ENCODE results near the gene SUN2.

SUN2 gene

DNA sequence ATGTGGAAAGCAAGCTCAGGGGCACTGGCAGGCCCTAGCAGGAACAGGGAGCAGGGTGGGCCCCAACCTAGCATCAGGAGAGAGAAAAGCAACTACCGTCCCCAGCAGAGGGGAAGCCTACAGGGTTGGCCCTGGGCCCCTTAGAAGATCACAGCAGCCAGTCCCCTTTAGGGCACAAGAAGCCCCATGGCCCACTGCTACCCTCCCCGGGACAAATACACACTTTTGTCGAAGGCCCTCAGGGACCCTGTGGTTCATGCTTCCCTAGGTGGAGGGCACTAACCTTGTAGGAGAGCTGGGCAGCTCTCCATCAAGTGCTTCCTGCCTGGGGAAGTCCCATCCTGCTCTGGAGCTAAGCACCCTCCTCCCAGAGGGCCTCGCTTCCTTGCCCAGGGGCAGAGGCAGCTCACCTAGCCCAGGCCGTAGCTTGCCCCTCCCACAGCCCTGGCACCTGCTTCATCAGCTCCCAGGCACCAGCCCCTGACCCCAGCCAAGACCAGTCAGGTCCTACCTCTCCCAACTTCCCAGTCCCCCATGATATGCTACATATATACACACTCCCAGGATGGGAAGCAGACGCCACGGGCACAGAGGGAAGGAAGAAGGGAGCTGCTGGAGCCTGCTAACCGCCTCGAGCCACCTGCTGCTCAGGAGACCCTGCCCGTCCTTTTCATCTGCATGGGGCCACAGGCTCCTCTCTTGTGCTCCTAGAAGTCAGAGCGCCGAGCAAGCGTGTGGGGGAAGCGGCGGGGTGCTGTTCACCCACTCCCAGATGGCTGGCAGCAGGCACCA, 20.1 kb downstream of the SUN2 start:
- DNase-seq (ENCODE audit: extremely low read depth in 1 of 2, low read depth in 1 of 2), result no peak

DNA sequence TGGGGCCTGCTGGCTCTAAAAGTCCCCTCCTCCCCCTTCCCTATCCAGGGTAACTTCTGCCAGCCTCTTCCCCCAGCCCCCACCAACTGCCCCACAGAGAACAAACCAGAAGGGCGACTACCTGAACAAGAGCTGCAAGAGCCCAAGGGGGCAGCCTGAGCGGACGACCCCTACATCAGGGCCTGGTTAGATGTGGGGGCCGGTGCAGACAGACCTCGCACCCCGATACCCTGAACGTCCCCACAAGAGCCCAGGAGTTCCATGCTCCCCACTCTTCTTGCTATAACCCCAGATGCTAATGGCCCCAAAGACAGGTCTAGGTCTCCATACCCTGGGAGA, 20.7 kb downstream of the SUN2 start:
- DNase-seq (ENCODE audit: extremely low read depth in 1 of 2, low read depth in 1 of 2), result no peak

DNA sequence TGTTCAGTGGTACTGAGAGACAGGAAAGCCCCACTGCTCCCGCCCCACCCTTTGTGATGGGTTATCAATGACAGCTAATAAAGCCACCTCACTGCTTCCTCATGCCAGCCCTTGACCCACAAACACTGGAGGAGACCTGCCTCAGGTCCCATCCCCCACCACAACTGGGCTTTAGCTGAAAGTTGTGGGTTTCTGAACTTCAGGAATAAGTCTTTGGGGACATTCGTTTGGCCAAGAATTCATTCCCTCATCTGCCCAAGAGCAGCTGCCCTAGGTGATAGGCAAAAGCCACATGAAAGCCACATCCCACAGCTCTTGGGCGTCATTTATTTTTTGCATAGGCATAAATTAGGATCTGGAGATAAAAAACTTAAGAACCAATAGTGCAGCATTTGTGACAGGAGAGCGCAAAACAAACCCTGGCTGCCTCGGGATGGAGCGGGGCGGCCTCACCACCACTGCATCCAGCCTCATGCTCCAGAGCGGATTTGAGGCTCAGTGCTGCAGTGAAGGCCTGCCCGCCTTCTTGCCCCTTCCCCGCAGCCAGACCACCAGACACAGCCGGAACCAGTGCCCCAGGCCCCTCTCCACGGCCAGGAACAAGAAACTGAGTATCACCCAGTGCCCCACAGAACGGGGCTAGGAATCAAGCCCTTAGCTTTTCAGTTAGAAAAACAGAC, 21.2 kb downstream of the SUN2 start:
- no peak for DNase-seq (ENCODE audit: extremely low read depth in 1 of 2, low read depth in 1 of 2)

DNA sequence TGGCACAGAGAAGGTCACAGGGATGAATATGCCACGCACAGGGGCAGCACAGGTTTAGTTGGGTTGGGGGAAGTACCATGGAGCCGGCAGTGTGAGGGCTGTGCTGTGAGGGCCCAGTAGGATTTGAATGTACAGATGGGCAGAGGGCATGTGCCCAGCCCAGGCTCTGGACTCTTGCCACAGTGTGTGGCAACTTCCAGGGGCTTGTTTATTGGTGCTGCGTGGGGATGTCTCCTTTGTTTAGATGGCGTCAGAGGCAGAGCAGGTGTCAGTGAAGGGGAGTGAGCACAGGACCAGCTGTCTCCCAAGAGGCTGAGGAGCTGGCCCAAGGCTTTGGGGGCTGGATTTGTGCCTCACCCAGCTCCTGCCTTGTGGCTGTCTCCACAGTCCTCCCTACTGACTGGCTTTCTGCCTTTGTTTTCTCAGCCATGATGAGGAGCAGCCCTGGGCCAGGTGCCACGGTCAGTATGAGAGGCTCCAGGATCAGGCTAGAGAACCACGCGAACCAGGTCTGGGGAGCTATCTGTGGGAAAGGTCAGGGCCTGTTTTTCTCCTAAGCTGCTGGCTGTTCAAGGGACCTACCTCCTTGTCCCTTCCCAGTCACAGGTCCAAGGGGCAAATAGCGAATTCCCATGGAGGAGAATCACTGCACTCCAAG, 21.9 kb downstream of the SUN2 start:
- no peak for DNase-seq (ENCODE audit: extremely low read depth in 1 of 2, low read depth in 1 of 2)

DNA sequence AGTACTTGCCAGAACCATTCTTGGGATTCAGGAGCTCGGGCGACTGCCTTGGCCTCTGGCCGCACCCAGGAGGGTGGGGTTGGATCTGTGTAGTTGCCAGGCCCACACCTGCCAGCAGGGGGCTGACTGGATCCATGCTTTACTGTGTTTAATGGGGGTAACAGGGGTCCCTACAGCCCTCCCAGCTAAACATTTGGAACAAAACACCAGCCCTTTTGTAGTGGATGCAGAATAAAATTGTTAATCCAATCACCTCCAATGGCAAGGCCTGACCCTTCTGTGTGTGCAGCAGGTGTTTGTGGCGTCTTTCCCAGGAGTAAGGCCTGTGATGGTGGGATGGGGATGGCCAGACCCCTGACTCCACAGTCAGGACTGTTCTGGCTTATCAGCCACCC, 22.5 kb downstream of the SUN2 start:
- DNase-seq (ENCODE audit: extremely low read depth in 1 of 2, low read depth in 1 of 2), result peak in 1 of 2 donors; percentile 27

DNA sequence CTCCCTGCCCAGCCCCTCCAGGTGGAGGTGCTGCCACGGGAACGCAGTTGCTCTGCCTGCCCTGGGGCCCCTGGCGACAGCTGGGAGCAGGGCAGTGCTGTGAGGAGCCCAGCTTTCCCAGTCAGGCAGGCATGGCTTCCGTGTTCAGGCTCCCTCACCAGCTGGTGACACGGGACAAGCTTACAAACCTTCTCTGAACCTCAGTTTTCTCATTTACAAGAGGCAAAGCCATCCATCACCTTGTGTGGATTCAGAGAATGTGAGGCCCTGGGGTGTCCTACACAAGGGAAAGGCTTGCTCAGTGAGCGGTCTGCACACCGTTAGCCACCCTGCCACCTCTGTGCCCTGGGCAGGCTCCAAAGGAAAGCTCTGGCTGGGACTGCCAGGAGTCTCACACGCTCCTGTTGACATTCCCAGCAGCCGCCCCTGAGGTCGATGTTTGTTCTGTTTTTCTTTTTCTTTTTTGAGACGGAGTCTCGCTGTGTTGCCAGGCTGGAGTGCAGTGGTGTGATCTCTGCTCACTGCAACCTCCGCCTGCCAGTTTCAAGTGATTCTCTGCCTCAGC, 23.5 kb downstream of the SUN2 start:
- DNase-seq (ENCODE audit: extremely low read depth in 1 of 2, low read depth in 1 of 2), result no peak

DNA sequence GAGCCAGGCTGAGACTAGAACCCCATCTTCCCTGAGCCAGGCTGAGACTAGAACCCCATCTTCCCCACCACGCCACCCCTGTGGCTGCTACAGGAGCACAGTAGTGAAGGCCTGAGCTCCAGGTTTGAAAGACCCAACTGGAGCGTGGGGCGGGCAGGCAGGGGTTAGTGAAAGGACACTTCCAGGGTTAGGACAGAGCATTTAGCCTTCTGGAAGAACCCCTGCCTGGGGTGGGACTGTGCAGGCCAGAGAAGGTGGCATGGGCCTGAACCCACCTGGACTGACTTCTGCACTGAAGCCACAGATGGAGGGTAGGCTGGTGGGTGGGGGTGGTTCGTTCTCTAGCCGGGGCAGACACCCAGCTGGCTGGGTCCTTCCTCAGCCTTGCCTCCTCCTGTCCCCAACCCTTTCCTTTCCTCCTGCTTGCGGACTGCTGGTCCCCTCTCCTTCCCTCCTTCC, 24.1 kb downstream of the SUN2 start:
- DNase-seq (ENCODE audit: extremely low read depth in 1 of 2, low read depth in 1 of 2), result no peak

DNA sequence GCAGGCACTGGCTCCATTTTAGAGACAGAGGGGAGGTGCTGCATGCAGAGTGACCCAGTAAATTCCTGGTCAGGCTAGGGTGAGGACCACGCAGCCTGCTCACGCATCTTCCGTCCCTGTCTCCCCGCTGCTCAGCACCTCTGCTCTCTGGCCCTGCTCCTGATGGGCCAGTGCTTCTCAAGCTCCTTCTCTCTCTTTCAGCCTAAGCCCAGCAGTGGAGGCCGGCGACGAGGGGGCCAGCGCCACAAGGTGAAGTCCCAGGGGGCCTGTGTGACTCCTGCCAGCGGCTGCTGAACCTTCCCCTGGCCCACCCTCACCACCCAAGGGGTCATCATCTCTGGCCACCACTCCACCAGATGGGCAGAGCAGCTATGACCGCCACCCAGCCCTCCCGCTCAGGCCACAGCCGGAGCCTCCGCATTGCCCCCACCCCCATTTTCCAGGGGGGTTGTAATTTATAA, 25.4 kb downstream of the SUN2 start:
- no peak for DNase-seq (ENCODE audit: extremely low read depth in 1 of 2, low read depth in 1 of 2)

DNA sequence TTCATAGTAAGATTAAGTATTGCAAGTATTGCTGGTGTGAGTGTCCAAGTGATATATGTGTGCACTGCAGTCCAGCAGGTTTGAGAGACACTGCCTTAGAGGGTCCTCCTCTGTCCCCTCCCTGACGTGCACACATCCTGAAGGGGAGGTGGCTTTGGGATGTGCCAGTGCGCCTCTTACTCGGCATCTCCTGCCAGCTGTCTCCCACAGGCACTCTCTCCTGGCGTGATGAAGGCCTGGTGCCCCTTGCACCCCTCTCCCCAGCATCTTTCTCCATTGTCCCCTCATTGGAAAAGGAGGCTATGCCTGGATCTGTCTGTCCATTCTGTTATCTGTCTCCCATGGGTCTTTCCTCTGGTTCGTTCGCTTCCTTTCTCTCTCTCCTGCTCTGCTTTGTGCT, 25.9 kb downstream of the SUN2 start:
- no peak for DNase-seq (ENCODE audit: extremely low read depth in 1 of 2, low read depth in 1 of 2)

DNA sequence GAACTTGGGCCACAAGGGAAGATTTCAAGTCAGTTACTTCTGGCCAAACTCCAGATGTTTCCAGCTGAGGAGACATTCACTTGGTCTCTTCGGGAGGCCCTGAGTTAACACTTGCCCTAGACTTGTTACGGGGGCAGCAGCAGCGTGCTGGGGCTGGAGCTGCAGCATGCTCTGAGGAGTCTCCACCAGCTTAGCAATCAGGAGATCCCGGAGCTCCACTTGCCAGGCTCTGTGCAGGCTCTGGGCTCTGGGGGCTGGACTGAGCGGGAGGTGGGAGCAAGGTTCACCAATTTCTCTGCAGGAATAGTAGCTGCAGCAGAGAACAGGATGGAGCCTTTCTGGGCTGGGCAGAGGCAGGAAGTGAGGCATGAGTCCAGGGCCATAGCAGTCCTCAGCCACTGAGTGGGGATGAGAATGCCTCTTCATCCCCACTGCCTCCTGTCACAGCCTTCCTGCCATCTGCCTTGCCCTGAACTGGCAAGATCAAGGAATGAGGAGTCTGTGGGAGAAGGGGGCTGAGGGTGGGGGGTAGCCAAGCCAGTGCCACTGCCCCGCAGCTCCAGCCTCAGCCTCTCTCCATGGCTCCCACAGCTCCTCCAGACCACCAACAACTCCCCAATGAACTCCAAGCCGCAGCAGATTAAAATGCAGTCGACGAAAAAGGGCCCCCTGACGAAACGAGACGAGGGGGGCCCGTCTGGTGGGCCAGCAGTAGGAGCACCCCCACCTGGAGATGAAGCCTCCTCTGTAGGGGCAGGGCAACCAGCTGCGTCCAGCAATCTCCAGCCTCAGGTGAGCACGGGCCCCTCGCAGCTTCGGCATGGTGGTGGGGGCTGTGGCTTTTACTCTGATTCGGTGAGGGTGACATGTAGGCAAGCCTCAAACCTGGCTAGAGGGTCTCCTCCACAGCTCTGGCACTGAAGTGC, 26.7 kb downstream of the SUN2 start:
- DNase-seq (ENCODE audit: extremely low read depth in 1 of 2, low read depth in 1 of 2), result no peak

DNA sequence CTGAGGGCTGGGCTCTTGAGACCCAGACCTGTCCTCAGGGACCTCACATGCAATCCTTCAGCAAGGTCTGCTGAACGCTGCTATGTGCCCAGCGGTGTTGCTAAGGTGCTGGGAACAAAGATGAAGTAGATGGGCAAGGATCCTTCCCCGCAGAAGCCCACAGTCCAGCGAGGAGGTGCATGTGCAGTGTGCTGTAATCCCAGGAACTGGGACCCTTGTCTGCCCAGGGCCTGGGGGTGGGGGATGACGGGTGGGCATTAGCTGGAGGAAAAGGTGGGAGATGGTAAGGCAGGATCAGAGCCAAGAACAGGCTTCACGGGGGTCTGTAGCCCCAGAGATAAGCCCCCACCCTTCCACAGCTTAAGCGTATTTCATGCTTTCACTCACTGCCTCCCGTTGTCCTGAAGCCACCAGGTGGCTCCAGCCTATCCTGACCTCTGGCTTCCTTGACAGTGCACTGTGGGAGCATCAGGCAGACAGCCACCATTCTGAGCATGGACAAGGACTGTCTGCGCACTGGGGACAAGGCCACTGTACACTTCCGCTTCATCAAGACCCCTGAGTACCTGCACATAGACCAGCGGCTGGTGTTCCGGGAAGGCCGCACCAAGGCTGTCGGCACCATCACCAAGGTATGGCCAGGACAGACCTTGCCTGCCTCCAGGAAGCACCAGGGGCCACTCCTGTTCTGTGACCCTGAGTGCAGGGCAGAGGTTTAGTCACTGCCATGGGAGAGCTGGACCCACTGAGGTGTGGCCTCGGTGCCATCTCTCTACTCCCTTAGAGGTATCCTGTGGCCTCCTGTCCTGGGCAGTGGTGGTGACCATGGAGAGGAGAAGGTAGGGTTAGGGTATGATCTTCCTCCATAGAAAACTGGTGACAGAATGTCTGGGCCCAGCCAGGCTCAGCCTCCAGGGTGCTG, 28.0 kb downstream of the SUN2 start:
- no peak for DNase-seq (ENCODE audit: extremely low read depth in 1 of 2, low read depth in 1 of 2)

DNA sequence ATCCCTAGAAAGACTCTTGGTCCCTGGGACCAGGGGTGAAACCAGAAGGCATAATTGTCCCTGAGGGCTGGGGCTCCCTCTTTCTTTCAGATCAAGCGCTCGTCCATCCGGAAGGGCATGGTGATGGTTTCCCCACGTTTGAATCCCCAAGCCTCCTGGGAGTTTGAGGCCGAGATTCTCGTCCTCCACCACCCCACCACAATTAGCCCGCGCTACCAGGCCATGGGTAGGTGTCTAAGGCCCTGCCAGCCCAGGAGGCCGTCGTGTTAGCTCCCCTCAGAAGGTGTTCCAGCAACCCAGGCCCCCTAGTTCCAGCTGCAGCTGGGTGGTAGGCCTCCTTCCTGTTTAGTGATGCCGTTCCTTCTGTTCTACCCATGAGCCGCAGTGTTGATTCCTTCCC, 28.7 kb downstream of the SUN2 start:
- DNase-seq (ENCODE audit: extremely low read depth in 1 of 2, low read depth in 1 of 2), result no peak

DNA sequence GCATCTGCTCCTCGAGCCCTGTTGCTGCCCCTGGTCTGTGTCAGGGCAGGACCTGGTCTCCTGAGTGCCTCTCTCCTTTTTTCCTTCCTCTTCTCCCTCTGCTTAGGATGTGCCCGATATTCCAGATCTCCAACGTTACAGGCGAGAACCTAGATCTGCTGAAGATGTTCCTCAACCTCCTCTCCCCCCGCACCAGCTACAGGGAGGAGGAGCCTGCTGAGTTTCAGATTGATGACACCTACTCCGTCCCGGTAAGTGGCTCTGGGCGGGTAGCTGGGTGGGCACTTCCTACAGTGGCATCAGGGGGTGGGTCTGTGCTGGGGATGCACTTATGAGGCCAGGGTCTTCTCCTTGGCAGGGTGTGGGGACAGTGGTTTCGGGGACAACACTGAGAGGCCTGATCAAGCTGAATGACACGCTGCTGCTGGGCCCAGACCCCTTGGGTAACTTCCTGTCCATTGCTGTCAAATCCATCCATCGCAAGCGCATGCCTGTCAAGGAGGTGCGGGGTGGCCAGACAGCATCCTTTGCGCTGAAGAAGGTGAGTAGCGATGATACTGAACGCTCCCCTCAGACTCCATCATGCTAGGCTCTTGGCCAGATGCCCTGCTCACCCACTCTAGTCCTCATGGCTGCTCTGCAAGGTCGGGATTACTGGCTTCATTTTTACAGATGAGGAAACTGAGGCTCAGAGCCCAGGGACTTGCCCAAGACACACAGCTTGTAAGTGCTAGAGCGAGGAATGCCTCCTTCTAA, 29.7 kb downstream of the SUN2 start:
- DNase-seq (ENCODE audit: extremely low read depth in 1 of 2, low read depth in 1 of 2), result no peak

DNA sequence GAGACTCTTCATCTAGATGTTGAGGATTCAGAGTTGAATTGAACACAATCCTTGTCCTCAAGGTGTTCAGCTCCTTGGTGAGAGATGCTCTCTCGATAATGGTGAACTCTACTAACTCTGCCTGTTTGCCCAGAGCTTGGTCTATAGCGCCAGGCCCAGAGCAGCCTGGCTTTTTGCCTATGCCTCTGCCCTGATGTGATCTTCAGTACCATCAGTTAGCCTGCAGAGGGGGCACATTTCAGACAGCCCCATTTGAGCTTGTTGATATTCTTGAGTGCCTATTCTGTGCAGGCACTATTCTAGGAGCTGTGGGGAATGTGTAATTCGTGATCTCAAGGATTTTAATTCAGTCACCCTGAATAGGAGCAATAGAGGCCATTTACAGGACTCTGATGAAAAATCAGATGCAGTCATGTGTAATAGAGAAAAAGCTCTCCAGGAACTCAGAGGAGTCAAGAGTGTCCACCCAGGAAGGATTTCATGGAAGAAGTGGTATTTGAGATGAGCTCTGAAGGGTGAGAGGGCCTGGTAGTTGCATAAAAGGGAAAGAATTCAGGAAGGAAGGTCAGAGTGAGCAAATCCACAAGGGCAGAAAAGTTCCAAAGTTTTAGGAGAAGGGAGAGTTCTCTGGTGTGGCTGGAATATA, 30.7 kb downstream of the SUN2 start:
- no peak for DNase-seq (ENCODE audit: extremely low read depth in 1 of 2, low read depth in 1 of 2)

DNA sequence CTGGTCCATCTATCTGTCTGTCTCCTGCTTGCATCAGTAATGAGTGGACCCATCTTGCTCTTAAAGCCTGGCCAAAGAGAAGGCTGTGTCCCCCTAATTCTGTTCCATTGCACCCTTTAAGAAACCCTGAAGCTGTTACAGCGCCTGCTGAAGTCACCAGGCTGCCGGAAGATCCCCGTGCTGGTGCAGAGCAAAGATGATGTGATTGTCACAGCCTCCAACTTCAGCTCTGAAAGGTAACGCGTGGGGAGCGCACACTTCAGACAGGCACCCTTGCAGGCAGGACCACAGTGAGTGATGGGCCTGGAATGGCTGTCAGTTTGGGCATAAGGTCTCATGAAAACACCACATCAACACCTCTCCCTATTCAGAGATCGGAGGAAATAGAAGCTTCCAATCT, 31.6 kb downstream of the SUN2 start:
- DNase-seq (ENCODE audit: extremely low read depth in 1 of 2, low read depth in 1 of 2), result no peak

DNA sequence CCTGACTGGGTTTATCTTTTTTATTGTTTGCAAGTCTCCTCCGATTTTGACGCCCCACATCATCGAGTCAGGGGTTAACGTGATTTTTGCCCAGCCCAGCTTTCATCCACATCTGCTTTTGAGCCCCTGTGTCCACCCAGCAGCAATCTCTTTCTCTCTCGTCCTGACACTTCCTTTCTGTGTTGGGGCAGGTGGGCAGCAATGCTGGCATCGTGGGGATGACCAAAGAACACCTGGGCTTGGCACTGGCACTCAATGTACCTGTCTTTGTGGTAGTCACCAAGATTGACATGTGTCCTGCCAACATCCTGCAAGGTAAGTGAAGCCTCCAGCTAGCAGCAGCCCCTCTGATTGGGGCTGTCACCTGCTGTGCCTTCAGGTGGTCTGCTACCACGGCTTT, 34.2 kb downstream of the SUN2 start:
- DNase-seq (ENCODE audit: extremely low read depth in 1 of 2, low read depth in 1 of 2), result no peak

DNA sequence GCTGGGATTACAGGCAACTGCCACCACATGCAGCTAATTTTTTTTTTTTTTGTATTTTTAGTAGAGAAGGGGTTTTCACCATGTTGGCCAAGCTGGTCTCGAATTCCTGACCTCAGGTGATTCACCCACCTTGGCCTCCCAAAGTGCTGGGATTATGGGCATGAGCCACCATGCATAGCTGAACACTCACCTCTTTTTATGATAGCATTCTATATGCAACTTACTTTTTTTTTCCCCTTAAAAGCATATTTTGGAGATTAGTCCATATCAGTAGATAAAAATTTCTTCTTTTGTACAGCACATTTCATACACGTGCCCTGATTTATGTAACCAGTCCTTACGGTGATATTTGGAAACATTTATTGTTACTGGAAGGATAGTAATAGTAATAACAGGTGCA, 35.4 kb downstream of the SUN2 start:
- DNase-seq (ENCODE audit: extremely low read depth in 1 of 2, low read depth in 1 of 2), result no peak

DNA sequence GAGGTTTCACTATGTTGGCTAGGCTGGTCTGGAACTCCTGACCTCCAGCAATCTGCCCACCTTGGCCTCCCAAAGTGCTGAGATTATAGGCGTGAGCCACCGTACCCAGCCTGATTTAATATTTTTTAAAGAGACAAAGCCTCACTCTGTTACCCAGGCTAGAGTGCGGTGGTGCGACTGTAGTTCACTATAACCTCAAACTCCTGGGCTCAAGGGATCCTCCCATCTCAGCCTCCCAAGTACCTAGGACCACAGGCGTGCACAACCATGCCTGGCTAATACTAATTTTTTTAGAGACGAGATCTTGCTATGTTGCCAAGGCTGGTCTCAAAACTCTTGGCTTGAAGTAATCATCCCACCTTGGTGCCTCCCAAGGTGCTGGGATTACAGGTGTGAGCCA, 36.6 kb downstream of the SUN2 start:
- DNase-seq (ENCODE audit: extremely low read depth in 1 of 2, low read depth in 1 of 2), result no peak
